ENCODE measurements around the gene OR2A5.

Gene OR2A5

GRCh38 chr7:144105211-144105610 is 56.5 kb downstream of the OR2A5 start:
- H3K9me2 ChIP-seq (ENCODE audit: low read depth, low read length): no peaks in the 10 kb centered on the region
- no peak overlapping the region for H3K4me2 ChIP-seq (ENCODE audit: low read length)
- H3K36me3 ChIP-seq (ENCODE audit: insufficient read depth, low read length): no peaks in the 10 kb centered on the region
- H3K27ac ChIP-seq (ENCODE audit: low read depth, low read length, poor library complexity, severe bottlenecking): no peak overlapping the region
- no peaks in the 10 kb centered on the region for H3K4me1 ChIP-seq (ENCODE audit: insufficient read depth, low read length, severe bottlenecking)
- no peak overlapping the region for H2AFZ ChIP-seq (ENCODE audit: low read length)
- H4K20me1 ChIP-seq (ENCODE audit: insufficient read depth, low read length): no peaks in the 10 kb centered on the region
- TF ChIP-seq, protein P1, sequence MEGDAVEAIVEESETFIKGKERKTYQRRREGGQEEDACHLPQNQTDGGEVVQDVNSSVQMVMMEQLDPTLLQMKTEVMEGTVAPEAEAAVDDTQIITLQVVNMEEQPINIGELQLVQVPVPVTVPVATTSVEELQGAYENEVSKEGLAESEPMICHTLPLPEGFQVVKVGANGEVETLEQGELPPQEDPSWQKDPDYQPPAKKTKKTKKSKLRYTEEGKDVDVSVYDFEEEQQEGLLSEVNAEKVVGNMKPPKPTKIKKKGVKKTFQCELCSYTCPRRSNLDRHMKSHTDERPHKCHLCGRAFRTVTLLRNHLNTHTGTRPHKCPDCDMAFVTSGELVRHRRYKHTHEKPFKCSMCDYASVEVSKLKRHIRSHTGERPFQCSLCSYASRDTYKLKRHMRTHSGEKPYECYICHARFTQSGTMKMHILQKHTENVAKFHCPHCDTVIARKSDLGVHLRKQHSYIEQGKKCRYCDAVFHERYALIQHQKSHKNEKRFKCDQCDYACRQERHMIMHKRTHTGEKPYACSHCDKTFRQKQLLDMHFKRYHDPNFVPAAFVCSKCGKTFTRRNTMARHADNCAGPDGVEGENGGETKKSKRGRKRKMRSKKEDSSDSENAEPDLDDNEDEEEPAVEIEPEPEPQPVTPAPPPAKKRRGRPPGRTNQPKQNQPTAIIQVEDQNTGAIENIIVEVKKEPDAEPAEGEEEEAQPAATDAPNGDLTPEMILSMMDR (IDR thresholded peaks at IDR 0.05; ENCODE audit: low read length): no peak
- no peak for TF ChIP-seq EZH2 (IDR thresholded peaks at IDR 0.05; ENCODE audit: borderline replicate concordance, low read length)
- H3K27me3 ChIP-seq (ENCODE audit: insufficient read depth, low read length): no peaks in the 10 kb centered on the region
- H3F3A ChIP-seq (ENCODE audit: insufficient read depth, low read length): no peaks in the 10 kb centered on the region
- no peak overlapping the region for H3K4me3 ChIP-seq (ENCODE audit: low read depth, low read length, poor library complexity, severe bottlenecking)
- no peaks in the 10 kb centered on the region for H3K9me3 ChIP-seq (ENCODE audit: low read length)
- H3K79me2 ChIP-seq (ENCODE audit: insufficient read depth, low read length): no peaks in the 10 kb centered on the region
- no peak overlapping the region for H3K9ac ChIP-seq (ENCODE audit: low read length)

Measured in OCI-LY1 (cell line).